ENCODE data around the gene ARID3A.

The ARID3A gene

DNA sequence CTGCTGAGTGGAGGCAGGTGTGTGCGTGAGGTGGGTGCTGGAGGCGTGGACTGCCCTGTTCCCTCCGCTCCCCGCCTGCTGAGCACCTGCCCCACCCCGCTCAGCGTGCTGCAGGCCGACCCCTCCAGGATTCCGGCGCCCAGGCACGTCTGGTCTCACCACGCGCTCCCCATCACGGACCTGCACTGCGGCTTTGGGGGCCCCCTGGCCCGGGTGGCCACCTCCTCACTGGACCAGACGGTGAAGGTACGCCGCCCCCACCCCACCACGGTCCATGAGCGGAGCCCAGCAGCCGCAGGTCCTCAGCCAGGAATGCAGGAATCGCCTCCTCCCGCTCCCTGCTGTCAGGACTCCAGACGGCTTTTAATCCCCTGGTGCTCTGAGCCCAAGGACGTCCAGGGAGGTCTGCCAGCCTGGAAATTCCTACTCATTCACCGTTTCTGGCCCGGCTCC, 64.3 kb downstream of the ARID3A start:
- TF ChIP-seq, protein P1, sequence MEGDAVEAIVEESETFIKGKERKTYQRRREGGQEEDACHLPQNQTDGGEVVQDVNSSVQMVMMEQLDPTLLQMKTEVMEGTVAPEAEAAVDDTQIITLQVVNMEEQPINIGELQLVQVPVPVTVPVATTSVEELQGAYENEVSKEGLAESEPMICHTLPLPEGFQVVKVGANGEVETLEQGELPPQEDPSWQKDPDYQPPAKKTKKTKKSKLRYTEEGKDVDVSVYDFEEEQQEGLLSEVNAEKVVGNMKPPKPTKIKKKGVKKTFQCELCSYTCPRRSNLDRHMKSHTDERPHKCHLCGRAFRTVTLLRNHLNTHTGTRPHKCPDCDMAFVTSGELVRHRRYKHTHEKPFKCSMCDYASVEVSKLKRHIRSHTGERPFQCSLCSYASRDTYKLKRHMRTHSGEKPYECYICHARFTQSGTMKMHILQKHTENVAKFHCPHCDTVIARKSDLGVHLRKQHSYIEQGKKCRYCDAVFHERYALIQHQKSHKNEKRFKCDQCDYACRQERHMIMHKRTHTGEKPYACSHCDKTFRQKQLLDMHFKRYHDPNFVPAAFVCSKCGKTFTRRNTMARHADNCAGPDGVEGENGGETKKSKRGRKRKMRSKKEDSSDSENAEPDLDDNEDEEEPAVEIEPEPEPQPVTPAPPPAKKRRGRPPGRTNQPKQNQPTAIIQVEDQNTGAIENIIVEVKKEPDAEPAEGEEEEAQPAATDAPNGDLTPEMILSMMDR (IDR thresholded peaks at IDR 0.05; ENCODE audit: low read depth, low read length), result no peak
- no peak for DNase-seq (ENCODE audit: extremely low read depth, low read depth)

DNA sequence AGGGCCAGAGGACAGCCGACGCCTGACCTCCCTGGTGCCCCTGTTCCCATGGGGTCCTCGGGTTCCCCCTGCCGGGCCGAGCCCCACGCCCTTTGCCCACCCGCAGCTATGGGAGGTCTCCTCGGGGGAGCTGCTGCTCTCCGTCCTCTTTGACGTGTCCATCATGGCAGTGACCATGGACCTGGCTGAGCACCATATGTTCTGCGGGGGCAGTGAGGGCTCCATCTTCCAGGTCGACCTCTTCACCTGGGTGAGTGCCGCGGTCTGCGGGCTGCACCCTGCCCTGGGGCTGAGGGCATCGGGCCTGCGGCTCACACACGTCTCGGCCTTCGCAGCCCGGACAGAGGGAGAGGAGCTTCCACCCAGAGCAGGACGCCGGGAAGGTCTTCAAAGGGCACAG, 64.9 kb downstream of the ARID3A start:
- TF ChIP-seq, protein P1 (IDR thresholded peaks at IDR 0.05; ENCODE audit: low read depth, low read length), result no peak
- no peak for DNase-seq (ENCODE audit: extremely low read depth, low read depth)

DNA sequence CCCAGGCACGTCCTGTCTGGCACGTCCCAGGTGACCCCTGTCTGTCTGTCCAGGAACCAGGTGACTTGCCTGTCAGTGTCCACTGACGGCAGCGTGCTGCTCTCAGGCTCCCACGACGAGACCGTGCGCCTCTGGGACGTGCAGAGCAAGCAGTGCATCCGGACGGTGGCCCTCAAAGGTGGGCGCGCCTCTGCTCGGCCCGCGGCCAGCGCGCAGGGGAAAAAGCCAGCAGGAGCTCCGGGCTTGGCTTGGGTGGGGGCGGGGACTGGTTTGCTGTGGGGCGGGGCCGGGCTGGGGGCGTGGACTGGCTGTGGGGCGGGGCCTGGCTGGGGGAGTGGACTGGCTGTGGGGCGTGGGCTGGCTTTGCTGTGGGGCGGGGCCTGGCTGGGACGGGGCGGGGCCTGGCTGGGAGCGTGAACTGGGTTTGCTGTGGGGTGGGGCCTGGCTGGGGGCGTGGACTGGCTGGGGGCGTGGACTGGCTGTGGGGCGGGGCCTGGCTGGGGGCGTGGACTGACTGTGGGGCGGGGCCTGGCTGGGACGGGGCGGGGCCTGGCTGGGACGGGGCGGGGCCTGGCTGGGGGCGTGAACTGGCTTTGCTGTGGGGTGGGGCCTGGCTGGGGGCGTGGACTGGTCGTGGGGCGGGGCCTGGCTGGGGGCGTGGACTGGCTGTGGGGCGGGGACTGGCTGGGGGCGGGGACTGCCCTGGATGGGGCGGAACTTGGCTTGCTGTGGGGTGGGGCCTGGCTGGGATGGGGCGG, 65.5 kb downstream of the ARID3A start:
- TF ChIP-seq, protein P1 (IDR thresholded peaks at IDR 0.05; ENCODE audit: low read depth, low read length), result no peak
- no peak for DNase-seq (ENCODE audit: extremely low read depth, low read depth)

DNA sequence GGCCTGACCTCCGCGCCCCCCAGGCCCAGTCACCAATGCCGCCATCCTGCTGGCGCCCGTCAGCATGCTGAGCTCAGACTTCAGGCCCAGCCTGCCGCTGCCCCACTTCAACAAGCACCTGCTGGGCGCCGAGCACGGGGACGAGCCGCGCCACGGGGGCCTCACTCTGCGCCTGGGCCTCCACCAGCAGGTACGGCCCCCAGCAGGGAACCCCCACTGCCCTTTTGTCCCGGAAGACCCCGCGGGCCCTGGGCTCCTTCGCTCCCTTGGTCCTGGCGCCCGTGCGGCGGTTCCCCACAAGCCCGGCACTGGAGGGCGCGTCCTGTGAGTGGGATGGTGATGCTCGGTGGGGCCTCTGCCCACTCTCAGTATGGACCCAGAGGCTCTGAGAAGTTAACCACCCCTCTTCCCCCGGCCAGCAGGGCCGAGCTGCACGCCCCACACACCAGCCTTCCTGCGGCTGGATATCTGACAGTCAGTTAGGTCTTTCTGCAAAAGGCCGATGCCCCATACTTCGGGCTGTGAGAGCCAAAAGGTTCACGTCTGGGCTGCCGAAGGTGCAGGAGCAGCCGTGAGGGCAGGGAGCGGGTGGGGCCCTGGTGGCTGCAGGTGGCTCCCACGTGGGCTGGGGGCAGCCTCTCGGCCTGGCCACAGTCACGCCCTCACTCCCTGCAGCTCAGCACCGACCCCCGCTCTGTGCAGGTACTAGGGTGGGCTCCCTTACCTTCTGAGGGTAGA, 66.3 kb downstream of the ARID3A start:
- TF ChIP-seq, protein P1 (IDR thresholded peaks at IDR 0.05; ENCODE audit: low read depth, low read length), result no peak
- no peak for DNase-seq (ENCODE audit: extremely low read depth, low read depth)

DNA sequence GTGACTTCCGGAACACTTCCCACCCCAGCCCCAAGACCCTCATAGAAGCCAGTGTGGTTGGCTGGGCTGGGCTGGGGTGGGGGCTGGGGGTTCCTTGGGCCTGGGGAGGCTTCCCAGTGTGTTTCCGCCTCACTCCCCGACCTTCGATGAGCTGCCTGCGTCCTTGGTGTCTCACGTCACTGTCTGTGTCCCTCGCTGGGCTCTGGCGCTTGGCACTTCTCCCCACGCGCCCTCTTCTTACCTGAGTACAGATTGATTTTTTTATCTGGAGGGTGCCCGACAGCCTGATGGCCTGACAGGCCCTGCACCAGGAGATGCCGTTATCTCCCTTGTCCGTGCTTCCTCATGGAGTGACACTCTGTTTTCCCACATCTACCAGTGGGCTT, 66.8 kb downstream of the ARID3A start:
- TF ChIP-seq, protein P1 (IDR thresholded peaks at IDR 0.05; ENCODE audit: low read depth, low read length), result no peak
- no peak for DNase-seq (ENCODE audit: extremely low read depth, low read depth)

DNA sequence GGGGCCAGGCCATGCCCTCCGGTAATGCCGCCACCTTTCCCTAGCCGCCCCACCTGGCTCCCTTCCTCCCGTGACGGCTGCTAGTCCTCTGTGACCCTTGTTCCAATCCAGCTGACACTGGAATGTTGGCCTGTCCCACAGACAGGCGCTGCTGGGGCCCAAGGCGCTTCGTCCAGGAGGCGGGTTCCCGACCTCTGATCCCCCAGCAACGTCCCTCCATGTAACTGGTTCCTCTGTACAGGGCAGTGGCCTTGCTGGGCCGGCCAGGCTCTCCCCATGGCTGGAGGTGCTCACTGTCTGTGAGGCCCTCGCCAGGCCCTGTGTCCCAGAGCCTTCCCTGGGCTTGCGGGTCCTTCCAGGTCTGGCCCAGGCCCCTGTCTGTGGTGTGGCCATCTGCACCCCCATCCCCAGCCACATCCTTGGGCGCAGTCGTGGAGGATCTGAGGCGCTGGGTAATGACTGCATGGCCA, 67.6 kb downstream of the ARID3A start:
- no peak for DNase-seq (ENCODE audit: extremely low read depth, low read depth)
- TF ChIP-seq, protein P1 (IDR thresholded peaks at IDR 0.05; ENCODE audit: low read depth, low read length), result no peak

DNA sequence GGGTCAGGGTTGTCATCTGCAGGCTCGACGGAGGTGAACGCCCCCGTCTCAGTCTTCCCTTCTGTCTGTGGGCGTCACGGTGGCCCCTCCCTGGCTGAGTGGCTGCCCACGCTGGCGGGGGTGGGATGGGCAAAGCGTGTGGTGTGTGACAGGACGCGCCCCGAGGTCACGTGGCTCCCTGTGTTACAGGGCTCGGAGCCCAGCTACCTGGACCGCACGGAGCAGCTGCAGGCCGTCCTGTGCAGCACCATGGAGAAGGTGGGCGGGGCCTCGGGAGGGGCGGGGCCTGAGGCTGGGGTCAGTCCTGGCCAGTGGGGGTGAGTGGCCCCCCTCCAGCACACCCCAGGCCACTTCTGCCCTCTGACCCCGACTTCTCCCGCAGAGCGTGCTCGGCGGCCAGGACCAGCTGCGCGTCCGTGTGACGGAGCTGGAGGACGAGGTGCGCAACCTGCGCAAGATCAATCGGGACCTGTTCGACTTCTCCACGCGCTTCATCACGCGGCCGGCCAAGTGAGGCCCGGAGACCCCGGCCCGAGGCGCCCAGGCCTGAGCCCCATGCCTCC, 68.1 kb downstream of the ARID3A start:
- no peak for DNase-seq (ENCODE audit: extremely low read depth, low read depth)
- TF ChIP-seq, protein P1 (IDR thresholded peaks at IDR 0.05; ENCODE audit: low read depth, low read length), result no peak
